Neuronal stem cell (in vitro differentiated cells): ENCODE results near the gene DDX3X.
"Not testable (repeated sequence)": the region's sequence is repeated elsewhere in the genome, so short reads cannot be mapped to it uniquely, and the experiment has no call there.

Experiments used
- DNase-seq: peaks from one replicate; pipeline ENCODE4 v3.0.0-alpha.2; 2013; ENCODE audit warnings: low spot score
- H2AFZ ChIP-seq: one replicate; pipeline ENCODE4 v1.6.1; 2013; ENCODE audit warnings: mild to moderate bottlenecking, low read length, inconsistent platforms
- H2AK5ac ChIP-seq: 2 replicates; pipeline ENCODE4 v1.6.1; 2013; ENCODE audit warnings: low read depth, mild to moderate bottlenecking, inconsistent platforms, low read length, moderate library complexity, mixed read lengths
- H2BK120ac ChIP-seq: 2 replicates; pipeline ENCODE4 v1.6.1; 2013; ENCODE audit warnings: low read depth, mild to moderate bottlenecking, inconsistent platforms, low read length, moderate library complexity, mixed read lengths
- H2BK12ac ChIP-seq: one replicate; pipeline ENCODE4 v1.6.1; 2013; ENCODE audit warnings: low read length, inconsistent platforms
- H2BK15ac ChIP-seq: 2 replicates; pipeline ENCODE4 v1.6.1; 2013; ENCODE audit warnings: mild to moderate bottlenecking, low read length, inconsistent platforms, mixed read lengths
- H2BK5ac ChIP-seq: one replicate; pipeline ENCODE4 v1.6.1; 2013; ENCODE audit warnings: inconsistent platforms, mild to moderate bottlenecking, low read length, moderate library complexity
- H3K14ac ChIP-seq: one replicate; pipeline ENCODE4 v1.6.1; 2013; ENCODE audit warnings: low read length, inconsistent platforms
- H3K18ac ChIP-seq: 2 replicates; pipeline ENCODE4 v1.6.1; 2013; ENCODE audit warnings: low read length, inconsistent platforms
- H3K23ac ChIP-seq: 2 replicates; pipeline ENCODE4 v1.6.1; 2013; ENCODE audit warnings: low read depth, mild to moderate bottlenecking, mixed read lengths, low read length, inconsistent platforms; ENCODE audit not compliant: poor library complexity
- H3K27ac ChIP-seq: replicated peaks from 3 replicates; pipeline ENCODE4 v1.5.1; 2013; ENCODE audit warnings: low read length, inconsistent platforms
- H3K27me3 ChIP-seq, 3 experiments: 2 replicates each; pipeline ENCODE4 v1.6.1; 2013; ENCODE audit warnings: low read length in 3 of 3, mild to moderate bottlenecking in 2 of 3, inconsistent platforms in 1 of 3, low read depth in 1 of 3, mixed read lengths in 1 of 3, moderate library complexity in 1 of 3; ENCODE audit not compliant: control insufficient read depth in 3 of 3, insufficient read depth in 3 of 3
- H3K36me3 ChIP-seq, 2 donors: replicated peaks in 1 of 2; 2 replicates each; pipeline ENCODE4 v1.6.1; 2013; ENCODE audit warnings: low read length in 2 of 2; ENCODE audit not compliant: control insufficient read depth in 2 of 2, insufficient read depth in 2 of 2
- H3K4ac ChIP-seq: 2 replicates; pipeline ENCODE4 v1.6.1; 2013; ENCODE audit warnings: inconsistent platforms, mild to moderate bottlenecking, low read length, moderate library complexity
- H3K4me1 ChIP-seq, 2 donors: 1 replicate in 1 of 2; 2 replicates in 1 of 2; pipeline ENCODE4 v1.6.1; 2013; ENCODE audit warnings: low read length in 2 of 2, low read depth in 1 of 2; ENCODE audit not compliant: control insufficient read depth in 2 of 2, insufficient read depth in 1 of 2
- H3K4me2 ChIP-seq: one replicate; pipeline ENCODE4 v1.6.1; 2013; ENCODE audit warnings: mild to moderate bottlenecking, low read length, inconsistent platforms; ENCODE audit not compliant: insufficient read depth, poor library complexity, severe bottlenecking
- H3K4me3 ChIP-seq, 2 donors: 2 replicates each; pipeline ENCODE4 v1.5.1; 2013; ENCODE audit warnings: low read length in 2 of 2, mild to moderate bottlenecking in 2 of 2, inconsistent platforms in 1 of 2, moderate library complexity in 1 of 2
- H3K79me1 ChIP-seq: one replicate; pipeline ENCODE4 v1.6.1; 2013; ENCODE audit warnings: low read depth, mild to moderate bottlenecking, inconsistent platforms, low read length, moderate library complexity
- H3K9ac ChIP-seq: one replicate; pipeline ENCODE4 v1.6.1; 2013; ENCODE audit warnings: mild to moderate bottlenecking, low read depth, low read length, inconsistent platforms; ENCODE audit not compliant: poor library complexity
- H3K9me3 ChIP-seq, 2 donors: replicated peaks in 1 of 2; 2 replicates each; pipeline versions ENCODE3 to v1.6.1; 2013; ENCODE audit warnings: low read length in 2 of 2, mild to moderate bottlenecking in 2 of 2, inconsistent platforms in 1 of 2, low read depth in 1 of 2, mixed read lengths in 1 of 2, moderate library complexity in 1 of 2; ENCODE audit not compliant: control insufficient read depth in 2 of 2, insufficient read depth in 1 of 2
- H4K8ac ChIP-seq: one replicate; pipeline ENCODE4 v1.6.1; 2013; ENCODE audit warnings: low read depth, mild to moderate bottlenecking, inconsistent platforms, low read length, moderate library complexity
- H4K91ac ChIP-seq: one replicate; pipeline ENCODE4 v1.6.1; 2013; ENCODE audit warnings: low read length, low read depth, mild to moderate bottlenecking, inconsistent platforms; ENCODE audit not compliant: poor library complexity
- WGBS, 2 donors: extraction: QIAGEN DNeasy Blood & Tissue Kit; methylation state at CpG; one replicate each; pipeline ENCODE4 v1.1.7; 2013; ENCODE audit warnings: missing lambda C conversion rate in 2 of 2, mixed read lengths in 1 of 2; ENCODE audit not compliant: insufficient read length in 2 of 2, insufficient replicate concordance in 1 of 2; ENCODE audit errors: extremely low coverage in 2 of 2; 5-methylcytosine and 5-hydroxymethylcytosine counted together

Gene DDX3X

GRCh38 chrX:41316266-41316665, 17.7 kb upstream of the DDX3X start:
- H2BK12ac ChIP-seq, H3K36me3 ChIP-seq, H3K4ac ChIP-seq, H3K4me2 ChIP-seq, H3K18ac ChIP-seq, H3K9ac ChIP-seq, H4K91ac ChIP-seq, H2BK120ac ChIP-seq, H3K4me1 ChIP-seq, H2BK5ac ChIP-seq, H3K4me3 ChIP-seq, H2AFZ ChIP-seq, H2BK15ac ChIP-seq, H4K8ac ChIP-seq, H2AK5ac ChIP-seq, H3K79me1 ChIP-seq, H3K27me3 ChIP-seq, H3K27ac ChIP-seq, DNase-seq, H3K14ac ChIP-seq, H3K23ac ChIP-seq, H3K9me3 ChIP-seq: not testable (repeated sequence)
- no CpG with 5 or more reads among the region's 2 CpGs for WGBS, 2 donors

- no peaks in the 10 kb centered on the region for H3K9me3 ChIP-seq
- no peak overlapping the region for H3K27ac ChIP-seq
- no peaks in the 10 kb centered on the region for H3K36me3 ChIP-seq
- no peak for DNase-seq
- H2AK5ac ChIP-seq = no peak overlapping the region
- no peaks in the 10 kb centered on the region for H3K79me1 ChIP-seq
- H2AFZ ChIP-seq = no peak overlapping the region
- H4K91ac ChIP-seq = no peak overlapping the region
- H3K4ac ChIP-seq = no peak overlapping the region
- no peak overlapping the region for H2BK120ac ChIP-seq
- no peak overlapping the region for H4K8ac ChIP-seq
- no CpG with 5 or more reads among the region's 6 CpGs for WGBS, 2 donors
- H2BK15ac ChIP-seq = no peak overlapping the region
- H3K4me2 ChIP-seq = no peak overlapping the region
- H3K4me1 ChIP-seq = no peaks in the 10 kb centered on the region
- no peak overlapping the region for H2BK12ac ChIP-seq
- H3K18ac ChIP-seq = no peak overlapping the region
- no peak overlapping the region for H3K4me3 ChIP-seq
- no peak overlapping the region for H3K14ac ChIP-seq
- no peak overlapping the region for H2BK5ac ChIP-seq
- no peak overlapping the region for H3K23ac ChIP-seq
- H3K27me3 ChIP-seq = no peaks in the 10 kb centered on the region
- H3K9ac ChIP-seq = no peak overlapping the region
Measured at GRCh38 chrX:41317477-41318208, 16.3 kb upstream of the DDX3X start.

- no CpG with 5 or more reads among the region's 5 CpGs for WGBS, 2 donors
- H2BK15ac ChIP-seq = no peak overlapping the region
- H2BK120ac ChIP-seq = no peak overlapping the region
- H3K4me1 ChIP-seq = no peaks in the 10 kb centered on the region
- no peak overlapping the region for H2BK12ac ChIP-seq
- H3K18ac ChIP-seq = no peak overlapping the region
- H3K4me2 ChIP-seq = no peak overlapping the region
- H3K4ac ChIP-seq = no peak overlapping the region
- no peak overlapping the region for H2AK5ac ChIP-seq
- no peak overlapping the region for H2AFZ ChIP-seq
- H3K36me3 ChIP-seq = no peaks in the 10 kb centered on the region
- no peak for DNase-seq
- no peak overlapping the region for H3K23ac ChIP-seq
- no peak overlapping the region for H3K4me3 ChIP-seq
- no peak overlapping the region for H3K14ac ChIP-seq
- no peak overlapping the region for H3K27ac ChIP-seq
- H2BK5ac ChIP-seq = no peak overlapping the region
- no peak overlapping the region for H4K8ac ChIP-seq
- no peak overlapping the region for H4K91ac ChIP-seq
- H3K9me3 ChIP-seq = no peaks in the 10 kb centered on the region
- H3K79me1 ChIP-seq = no peaks in the 10 kb centered on the region
- H3K27me3 ChIP-seq = no peaks in the 10 kb centered on the region
- no peak overlapping the region for H3K9ac ChIP-seq
Measured at GRCh38 chrX:41320393-41320792, 13.6 kb upstream of the DDX3X start.

- H2BK12ac ChIP-seq = no peak overlapping the region
- no peak overlapping the region for H2BK15ac ChIP-seq
- no peak overlapping the region for H4K91ac ChIP-seq
- no CpG with 5 or more reads among the region's 20 CpGs for WGBS, 2 donors
- no peak overlapping the region for H3K4ac ChIP-seq
- no peaks in the 10 kb centered on the region for H3K9me3 ChIP-seq
- H3K23ac ChIP-seq = no peak overlapping the region
- H3K27me3 ChIP-seq = no peaks in the 10 kb centered on the region
- H4K8ac ChIP-seq = no peak overlapping the region
- H3K18ac ChIP-seq = no peak overlapping the region
- no peaks in the 10 kb centered on the region for H3K79me1 ChIP-seq
- H2AFZ ChIP-seq = no peak overlapping the region
- H3K36me3 ChIP-seq = no peaks in the 10 kb centered on the region
- no peak overlapping the region for H2BK120ac ChIP-seq
- H3K4me3 ChIP-seq = no peak overlapping the region
- H2BK5ac ChIP-seq = no peak overlapping the region
- H3K9ac ChIP-seq = no peak overlapping the region
- H3K14ac ChIP-seq = no peak overlapping the region
- no peak for DNase-seq
- no peak overlapping the region for H2AK5ac ChIP-seq
- H3K27ac ChIP-seq = no peak overlapping the region
- no peaks in the 10 kb centered on the region for H3K4me1 ChIP-seq
- H3K4me2 ChIP-seq = no peak overlapping the region
Measured at GRCh38 chrX:41322821-41323603, 10.9 kb upstream of the DDX3X start.
